ENCODE measurements around the gene SLC6A15. TPM values are rescaled to one million over a fixed set of nuclear protein-coding genes. Genes with fewer than 3 reads are reported as not detected.

SLC6A15 gene
- total and polyA plus RNA-seq, 9 of the 15 experiments (the other 6 are each of a cell fraction or from before 2014, with no cell fraction given), result not detected

GRCh38 chr12:84924981-84925380 is 12.4 kb upstream of the SLC6A15 start (continued):
- no peak for TF ChIP-seq MTF1 (CRISPR knock-in tag; IDR thresholded peaks at IDR 0.05; ENCODE audit: borderline replicate concordance)
- no peak for TF ChIP-seq EP400 (IDR thresholded peaks at IDR 0.05)
- no peak for TF ChIP-seq ZBTB40 (IDR thresholded peaks at IDR 0.05)
- no peak for TF ChIP-seq ZBTB40 (CRISPR knock-in tag; IDR thresholded peaks at IDR 0.05)
- TF ChIP-seq FOSL1 (tag; conservative IDR thresholded peaks at IDR 0.05), result no peak
- TF ChIP-seq GATAD2A (IDR thresholded peaks at IDR 0.05), result no peak

Data from K562 (cell line).